GM18873 (cell line): ENCODE data around the gene KCNMB3.
"Not testable (repeated sequence)": the region's sequence is repeated elsewhere in the genome, so short reads cannot be mapped to it uniquely, and the experiment has no call there.

Experiments used
- ATAC-seq: cut with Tn5 transposase; IDR thresholded peaks from one replicate; pipeline ENCODE4 v1.9.1; 2021; ENCODE audit warnings: mild to moderate bottlenecking, moderate library complexity, moderate number of reproducible peaks; ENCODE audit not compliant: unreplicated experiment, low FRiP score

Gene KCNMB3

DNA sequence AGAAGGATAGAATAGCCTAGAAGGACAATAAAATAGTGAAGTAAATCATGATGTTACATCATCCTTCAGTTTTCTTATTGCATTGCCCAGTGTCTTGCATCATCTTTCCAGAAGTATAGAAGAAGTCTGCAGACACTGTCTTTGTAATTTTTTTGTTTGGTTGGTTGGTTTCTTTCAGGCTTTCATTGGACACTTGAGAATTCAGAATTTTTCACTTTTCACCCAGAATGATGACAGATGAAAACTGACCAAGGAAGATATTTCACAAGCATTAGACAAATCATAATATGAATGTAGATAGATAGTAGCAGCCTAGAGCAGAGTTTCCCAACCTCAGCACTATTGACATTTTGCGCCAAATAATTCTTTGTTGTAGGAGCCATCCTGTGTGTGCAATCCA is 35.4 kb downstream of the KCNMB3 start:
- ATAC-seq: not testable (repeated sequence)

DNA sequence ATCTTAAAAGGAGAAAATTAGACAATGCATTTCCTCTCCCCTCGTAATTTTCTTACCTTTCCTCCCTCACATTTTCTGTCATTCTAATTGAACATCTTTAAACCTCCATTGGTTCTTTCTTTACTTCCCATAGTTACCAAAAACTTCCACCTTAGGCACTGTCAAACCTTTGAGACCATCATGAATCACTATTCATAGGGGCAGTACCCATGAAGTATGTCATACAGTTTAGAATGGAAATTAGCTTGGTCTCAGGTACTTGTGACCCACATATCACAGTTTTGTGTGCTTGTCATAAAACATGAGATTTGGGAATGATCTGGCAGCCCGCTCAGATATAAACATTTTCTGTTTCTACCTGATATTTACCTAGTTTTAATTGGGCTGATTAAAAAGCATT is 50.1 kb downstream of the KCNMB3 start:
- ATAC-seq: no peak

DNA sequence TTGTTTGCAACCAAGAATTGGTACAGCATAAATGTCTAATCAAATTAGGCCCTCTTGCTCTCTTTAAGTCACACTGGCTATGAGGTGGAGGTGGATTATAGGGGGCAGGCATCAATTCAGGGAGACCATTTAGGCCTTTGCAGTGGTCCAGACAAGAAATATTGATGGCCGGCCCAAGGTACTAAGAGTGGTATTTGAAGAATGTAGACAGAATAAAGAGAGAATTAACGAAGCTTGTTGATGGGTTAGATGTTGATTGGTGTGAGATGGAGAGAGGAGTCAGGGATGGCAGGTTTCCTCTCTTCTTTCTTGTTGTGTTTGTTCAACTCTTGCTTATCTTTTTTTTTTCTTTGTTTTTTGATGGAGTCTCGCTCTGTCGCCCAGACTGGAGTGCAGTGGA is 54.2 kb downstream of the KCNMB3 start:
- no peak for ATAC-seq

DNA sequence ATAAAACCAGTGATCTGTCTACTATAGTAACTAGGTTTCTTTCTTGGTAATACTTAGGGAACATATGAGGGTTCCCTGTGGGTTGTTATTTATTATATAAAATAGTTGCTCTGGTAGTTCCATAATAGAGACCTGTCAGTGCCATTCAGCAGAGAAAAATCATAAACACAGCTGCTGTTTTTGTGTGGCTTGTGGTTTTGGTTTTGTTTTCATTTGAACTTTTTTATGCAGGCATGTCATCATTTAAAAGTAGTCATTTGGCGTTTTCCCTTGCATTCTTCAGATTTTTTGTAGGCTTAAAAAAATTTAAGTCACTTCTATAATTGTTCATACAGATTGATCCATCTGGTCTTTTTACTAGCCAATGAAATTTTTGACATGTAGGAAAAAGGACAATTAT is 54.8 kb downstream of the KCNMB3 start:
- peak; percentile 90 for ATAC-seq

DNA sequence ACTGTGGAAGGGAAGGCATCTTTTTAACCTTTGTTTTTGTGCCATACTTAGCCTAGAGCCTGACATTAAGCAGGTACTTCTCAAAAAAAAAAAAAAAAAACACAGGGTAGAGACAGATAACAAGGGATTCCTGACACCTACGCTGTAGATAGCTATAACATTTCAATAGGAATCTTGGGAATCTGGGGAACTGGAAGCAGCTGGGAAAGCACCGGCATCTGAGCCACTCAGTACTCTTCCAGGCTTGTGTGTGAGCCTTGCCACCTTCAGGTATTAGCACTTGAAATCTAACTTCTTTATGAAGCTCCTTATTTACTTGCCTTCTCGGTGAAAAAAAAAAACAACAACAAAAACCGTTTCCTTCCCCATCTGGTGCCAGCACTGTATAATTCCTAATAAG is 56.0 kb downstream of the KCNMB3 start:
- ATAC-seq: no peak
